Measurements from ENCODE around the gene TMEM40.
A peak's percentile ranks its signal among the peaks of the same experiment; 100 is the strongest.
"Not testable (repeated sequence)": the region's sequence is repeated elsewhere in the genome, so short reads cannot be mapped to it uniquely, and the experiment has no call there.

Gene TMEM40

DNA sequence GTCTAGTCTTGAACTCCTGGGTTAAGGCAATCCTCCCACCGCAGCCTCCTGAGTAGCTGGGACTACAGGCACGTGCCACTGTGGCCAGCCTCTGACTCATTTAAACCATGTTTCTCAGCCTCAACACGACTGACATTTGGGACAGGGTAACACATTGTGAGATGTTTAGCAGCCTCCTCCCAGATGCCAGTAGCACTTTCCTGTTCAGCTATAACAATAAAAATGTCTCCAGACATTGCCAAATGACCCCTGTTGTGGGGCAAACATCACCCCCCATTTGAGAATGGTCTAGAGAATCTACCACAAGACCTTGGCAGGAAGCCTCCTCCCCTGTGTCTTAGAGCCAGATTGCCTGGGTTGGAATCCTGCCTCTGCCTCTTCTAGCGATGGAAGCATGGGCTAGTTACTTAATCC is 8.4 kb downstream of the TMEM40 start:
- DNase-seq = peak in 1 of 5 experiments; percentile 55

- no peak for DNase-seq
Observed at GRCh38 chr3:12750223-12750622, 8.8 kb downstream of the TMEM40 start.

DNA sequence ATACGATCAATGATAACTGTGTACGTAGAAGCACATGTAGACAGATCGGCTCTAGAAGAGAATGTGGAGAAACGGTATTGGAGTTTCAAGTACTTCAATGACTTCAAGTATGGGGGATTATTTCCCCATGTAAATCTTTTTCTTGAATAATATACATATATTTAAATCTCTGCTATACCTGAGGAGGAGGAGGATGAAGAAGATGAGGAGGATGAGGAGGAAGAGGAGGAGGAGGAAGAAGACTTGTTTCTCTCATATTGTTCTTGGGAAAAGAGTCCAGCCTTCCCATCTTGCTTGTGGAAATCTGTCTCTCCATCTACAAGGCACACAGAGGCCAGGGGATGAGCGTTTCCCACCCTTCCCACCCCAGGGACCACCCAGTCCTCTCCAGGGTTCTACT is 10.6 kb downstream of the TMEM40 start:
- DNase-seq = no peak

GRCh38 chr3:12746419-12746818 is 12.6 kb downstream of the TMEM40 start:
- DNase-seq = no peak

GRCh38 chr3:12744326-12744725 is 14.7 kb downstream of the TMEM40 start:
- no peak for DNase-seq

DNA sequence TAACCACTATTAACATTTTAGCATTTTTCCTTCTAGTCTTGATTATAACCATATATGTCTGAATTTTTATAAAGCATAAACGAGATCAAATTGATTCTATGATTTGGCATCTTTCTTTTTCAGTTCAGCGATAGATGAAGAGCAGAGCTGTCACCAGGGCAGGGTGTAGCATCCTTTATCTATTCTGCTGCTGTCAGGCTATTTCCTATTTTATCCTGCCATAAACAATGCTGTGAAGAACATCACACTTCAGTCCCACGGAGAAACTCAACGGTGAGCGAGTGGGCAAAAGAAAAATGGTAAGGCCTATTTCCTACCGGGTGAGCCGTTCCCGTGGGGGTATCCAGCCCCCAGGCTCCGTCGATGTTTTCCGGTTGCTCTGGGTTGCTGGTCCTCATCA is 15.5 kb downstream of the TMEM40 start:
- DNase-seq = no peak

- no peak for DNase-seq
Observed at GRCh38 chr3:12742330-12743107, 16.5 kb downstream of the TMEM40 start.

DNA sequence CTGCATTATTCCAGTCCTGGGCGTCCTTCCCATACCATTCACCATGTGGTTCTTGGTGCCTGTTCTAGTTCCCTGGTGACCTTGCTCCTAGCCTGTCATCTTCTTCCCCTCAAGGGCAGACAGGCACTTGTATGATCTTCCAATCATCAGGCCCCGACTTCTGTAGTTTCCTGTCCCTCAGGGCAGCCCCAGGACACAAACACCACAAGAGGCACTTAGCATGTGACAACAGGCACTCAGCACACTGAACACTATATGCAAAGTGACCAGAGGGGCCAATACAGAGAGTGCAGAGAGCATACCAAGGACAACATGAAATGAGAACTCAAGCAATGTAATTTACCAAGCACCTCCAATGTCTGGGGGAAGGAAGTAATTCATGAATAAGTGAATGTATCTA is 17.9 kb downstream of the TMEM40 start:
- DNase-seq = no peak

DNA sequence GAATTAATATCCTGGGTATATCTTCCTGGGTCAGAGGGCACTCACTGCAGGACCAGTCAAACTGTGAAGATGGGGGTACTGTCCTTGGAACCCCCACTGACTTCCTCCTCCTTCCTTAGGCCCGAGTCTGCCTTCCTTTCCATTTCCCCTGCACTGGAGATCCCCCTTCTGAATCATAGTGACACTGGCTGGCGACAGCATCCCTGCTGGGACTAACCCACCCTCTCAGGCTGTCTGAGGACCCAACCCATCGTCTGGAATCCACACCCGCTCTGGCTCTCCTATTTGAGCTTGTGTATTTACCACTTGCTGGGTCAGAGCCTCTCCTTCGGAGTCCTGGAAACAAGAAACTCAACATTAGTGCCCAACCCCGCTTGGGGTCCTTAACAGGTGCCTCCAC is 21.2 kb downstream of the TMEM40 start:
- DNase-seq = no peak

GRCh38 chr3:12737319-12737718 is 21.7 kb downstream of the TMEM40 start:
- DNase-seq = no peak

DNA sequence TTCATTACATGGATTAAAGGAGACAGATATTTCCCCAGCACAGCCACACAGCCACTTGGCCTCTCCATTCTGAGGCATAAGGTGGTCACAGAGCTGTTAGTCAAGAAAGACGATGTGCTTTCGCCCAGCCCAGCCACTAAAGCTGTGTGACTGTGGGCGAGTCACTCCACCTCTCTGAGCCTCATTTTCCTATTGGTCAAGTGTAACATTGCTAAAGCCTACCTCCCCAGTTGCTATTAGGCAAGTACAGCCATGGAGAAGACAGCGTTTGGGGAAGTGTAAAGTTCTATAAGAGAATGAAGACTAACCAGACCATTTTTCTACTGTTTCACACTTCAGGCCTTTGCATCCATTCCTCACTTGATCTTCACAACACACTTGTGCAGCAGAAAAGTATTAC is 24.1 kb downstream of the TMEM40 start:
- DNase-seq = no peak

GRCh38 chr3:12733566-12733965 is 25.5 kb downstream of the TMEM40 start:
- DNase-seq = no peak

DNA sequence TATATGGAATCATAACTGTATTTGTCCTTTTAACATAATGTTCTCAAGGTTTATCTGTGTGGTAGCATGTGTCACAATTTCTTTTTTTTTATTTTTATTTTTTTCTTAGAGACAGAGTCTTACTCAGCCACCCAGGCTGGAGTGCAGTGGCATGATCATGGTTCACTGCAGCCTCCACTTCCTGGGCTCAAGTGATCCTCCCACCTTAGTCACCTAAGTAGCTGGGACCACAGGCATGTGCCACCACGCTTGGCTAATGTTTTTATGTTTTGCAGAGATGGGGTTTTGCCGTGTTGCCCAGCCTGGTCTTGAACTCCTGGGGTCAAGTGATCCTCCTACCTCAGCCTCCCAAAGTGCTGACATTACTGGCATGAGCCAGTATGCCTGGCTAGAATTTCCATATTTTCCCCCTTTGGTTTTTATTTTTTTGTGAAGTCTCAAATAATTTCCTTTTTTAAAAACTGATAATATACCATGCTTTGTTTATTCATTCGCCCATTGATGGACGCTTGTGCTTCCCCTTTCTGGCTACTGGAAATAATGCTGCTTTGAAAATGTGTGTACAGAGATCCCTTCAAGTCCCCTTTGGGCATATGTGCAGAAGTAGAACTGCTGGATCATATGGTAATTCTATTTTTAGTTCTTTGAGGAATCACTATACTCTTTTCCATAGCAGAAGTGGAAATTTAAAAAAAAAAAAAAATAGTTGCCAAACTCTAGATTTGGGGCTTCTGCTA is 28.4 kb downstream of the TMEM40 start:
- no peak for DNase-seq

GRCh38 chr3:12729051-12729651 is 29.9 kb downstream of the TMEM40 start:
- no peak for DNase-seq

GRCh38 chr3:12727937-12728336 is 31.1 kb downstream of the TMEM40 start:
- DNase-seq = no peak

DNA sequence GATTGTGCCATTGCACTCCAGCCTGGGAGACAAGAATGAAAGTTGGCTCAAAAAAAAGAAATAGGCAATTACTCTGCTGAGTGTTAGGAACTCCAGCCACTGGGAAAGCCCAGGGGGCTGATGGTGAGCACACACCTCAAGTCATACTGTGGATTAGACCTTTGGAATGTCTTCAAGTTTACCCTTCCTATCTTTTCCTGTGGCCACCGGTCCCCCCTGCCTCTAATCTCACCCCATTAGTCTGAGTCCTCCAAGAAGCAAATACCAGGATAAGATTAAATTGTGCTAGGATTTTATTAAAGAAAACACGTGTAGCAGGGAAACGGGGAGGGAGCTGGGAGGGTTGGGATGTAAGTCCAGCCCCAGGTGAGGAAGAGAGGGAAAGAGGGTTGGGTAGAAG is 31.6 kb downstream of the TMEM40 start:
- no peak for DNase-seq

DNA sequence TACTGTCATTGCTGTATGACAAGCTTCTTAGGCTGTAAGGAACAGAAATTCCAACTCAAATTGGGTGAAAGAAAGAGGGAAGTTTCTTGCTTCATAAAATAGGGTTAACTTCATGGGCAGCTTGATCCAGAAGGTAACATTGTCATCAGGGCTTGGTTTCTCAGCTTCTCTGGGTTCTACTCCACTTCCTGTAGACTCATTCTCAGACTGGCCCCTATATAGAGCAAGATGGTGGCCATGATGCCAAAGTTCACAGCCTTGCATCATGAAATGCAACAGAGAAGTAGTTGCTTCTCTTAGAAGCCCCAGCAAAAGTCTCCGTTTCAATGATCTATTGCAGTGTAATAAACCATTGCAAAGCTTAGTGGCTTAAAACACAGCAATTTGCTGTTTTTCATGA is 33.6 kb downstream of the TMEM40 start:
- no peak for DNase-seq

GRCh38 chr3:12724794-12725193 is 34.3 kb downstream of the TMEM40 start:
- DNase-seq = no peak

DNA sequence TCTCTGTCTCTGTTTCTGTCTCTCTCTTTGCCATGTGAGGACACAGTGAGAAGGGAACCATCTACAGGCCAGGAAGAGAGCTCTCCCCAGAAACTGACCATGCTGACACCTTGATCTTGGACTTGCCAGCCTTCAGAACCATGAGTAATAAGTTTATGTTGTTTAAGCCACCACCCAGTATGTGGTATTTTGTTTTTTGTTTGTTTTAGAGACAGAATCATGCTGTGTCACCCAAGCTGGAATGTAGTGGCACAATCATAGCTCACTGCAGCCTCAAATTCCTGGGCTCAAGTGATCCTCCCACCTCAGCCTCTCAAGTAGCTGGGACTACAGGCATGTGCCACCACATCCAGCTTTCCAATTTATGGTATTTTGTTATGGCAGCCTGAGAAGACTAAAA is 35.7 kb downstream of the TMEM40 start:
- DNase-seq = not testable (repeated sequence)

- DNase-seq = no peak
Observed at GRCh38 chr3:12722226-12722625, 36.8 kb downstream of the TMEM40 start.

GRCh38 chr3:12719984-12720898 is 38.8 kb downstream of the TMEM40 start:
- peak; percentile 17 to 79 (median 56) for DNase-seq

DNA sequence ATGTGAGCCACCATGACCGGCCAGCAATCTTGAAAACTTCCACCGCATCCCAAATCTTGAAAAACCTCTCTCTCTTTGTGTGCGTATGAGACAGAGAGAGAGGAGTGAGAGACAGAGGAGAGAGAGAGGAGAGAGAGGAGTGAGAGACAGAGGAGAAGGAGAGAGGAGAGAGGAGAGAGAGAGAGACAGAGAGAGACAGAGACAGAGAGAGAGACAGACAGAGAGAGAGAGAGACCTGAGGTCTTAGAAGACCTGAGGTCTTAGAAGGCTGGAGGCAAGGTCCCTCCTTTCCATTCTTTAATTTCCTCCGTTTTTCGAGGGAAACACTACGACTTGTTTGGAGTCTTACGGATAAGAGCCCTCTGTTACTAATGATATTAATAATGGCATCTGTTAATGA is 39.5 kb downstream of the TMEM40 start:
- no peak for DNase-seq

Measured in T-helper 2 cell (primary cell).